H1 (cell line): ENCODE measurements around the gene CHMP5. TPM values are rescaled to one million over a fixed set of nuclear protein-coding genes. Genes with fewer than 3 reads are reported as not detected.

Experiments used
- CTCF ChIA-PET: fragments of 300-600 bp; sonication (Branson Sonifier 250); formaldehyde crosslinking; loops from one replicate; lab custom pipeline; 2021; ENCODE audit not compliant: partially characterized antibody; lab: Charles Lee
- POLR2A ChIA-PET: fragments of 300-600 bp; sonication (Branson Sonifier 250); formaldehyde crosslinking; loops from one replicate; lab custom pipeline; 2021; ENCODE audit warnings: inconsistent platforms; ENCODE audit not compliant: partially characterized antibody; lab: Charles Lee
- DNase-seq, 2 experiments: peaks; one replicate each; pipeline versions ENCODE4 v3.0.0 to v3.0.0-alpha.2; 2010 to 2022; ENCODE audit warnings: low spot score in 2 of 2, low read depth in 1 of 2, mixed read lengths in 1 of 2
- FAIRE-seq: peaks from 2 replicates; lab custom pipeline; 2011; peaks lifted over from hg19 to GRCh38; lab: Jason Lieb, UNC
- H2AFZ ChIP-seq: 2 replicates; pipeline ENCODE4 v1.8.1; 2012; ENCODE audit warnings: low read length, inconsistent platforms
- H2AK5ac ChIP-seq: 2 replicates; pipeline ENCODE4 v1.6.1; 2013; ENCODE audit warnings: low read depth, low read length
- H2BK120ac ChIP-seq: replicated peaks from 2 replicates; pipeline ENCODE3; 2013; ENCODE audit warnings: low read depth, low read length, inconsistent platforms
- H2BK12ac ChIP-seq: 2 replicates; pipeline ENCODE4 v1.6.1; 2013; ENCODE audit warnings: low read depth, low read length
- H2BK15ac ChIP-seq: 2 replicates; pipeline ENCODE4 v1.6.1; 2013; ENCODE audit warnings: low read length
- H2BK20ac ChIP-seq: 2 replicates; pipeline ENCODE4 v1.6.1; 2013; ENCODE audit warnings: low read length
- H2BK5ac ChIP-seq: 2 replicates; pipeline ENCODE4 v1.6.1; 2013; ENCODE audit warnings: low read depth, low read length
- H3K14ac ChIP-seq: 2 replicates; pipeline ENCODE4 v1.6.1; 2013; ENCODE audit warnings: inconsistent platforms; ENCODE audit not compliant: insufficient read length
- H3K18ac ChIP-seq: 2 replicates; pipeline ENCODE4 v1.6.1; 2013; ENCODE audit warnings: low read length; ENCODE audit errors: extremely low read depth
- H3K23ac ChIP-seq: 2 replicates; pipeline ENCODE4 v1.6.1; 2013; ENCODE audit warnings: inconsistent platforms; ENCODE audit not compliant: insufficient read length
- H3K23me2 ChIP-seq: 2 replicates; pipeline ENCODE4 v1.6.1; 2013; ENCODE audit warnings: low read depth, low read length
- H3K27ac ChIP-seq: 2 replicates; pipeline ENCODE4 v1.6.1; 2011; ENCODE audit warnings: low read depth, low read length, inconsistent platforms
- H3K27me3 ChIP-seq, 4 experiments: replicated peaks in 1 of 4; 1 replicate in 1 of 4; 2 replicates in 3 of 4; pipeline versions ENCODE4 v1.6.1 to v1.8.1; 2011 to 2013; ENCODE audit warnings: low read length in 3 of 4, mild to moderate bottlenecking in 3 of 4, inconsistent platforms in 2 of 4, mixed read lengths in 2 of 4, moderate library complexity in 1 of 4; ENCODE audit not compliant: control insufficient read depth in 3 of 4, insufficient read depth in 3 of 4; ENCODE audit errors: extremely low read depth in 1 of 4
- H3K36me3 ChIP-seq, 4 experiments: 2 replicates each; pipeline versions ENCODE4 v1.6.1 to v1.8.1; 2011 to 2013; ENCODE audit warnings: mild to moderate bottlenecking in 4 of 4, low read length in 3 of 4, moderate library complexity in 2 of 4, control low read depth in 1 of 4, inconsistent platforms in 1 of 4; ENCODE audit not compliant: insufficient read depth in 4 of 4, control insufficient read depth in 2 of 4
- H3K4ac ChIP-seq: replicated peaks from 2 replicates; pipeline ENCODE3; 2013; ENCODE audit warnings: low read length, low read depth, mixed read lengths, inconsistent platforms; ENCODE audit not compliant: insufficient read length
- H3K4me1 ChIP-seq, 4 experiments: replicated peaks in 1 of 4; 1 replicate in 1 of 4; 2 replicates in 3 of 4; pipeline versions ENCODE4 v1.6.1 to v1.8.1; 2011 to 2013; ENCODE audit warnings: low read length in 3 of 4, inconsistent platforms in 2 of 4, mixed read lengths in 1 of 4; ENCODE audit not compliant: insufficient read depth in 4 of 4, control insufficient read depth in 3 of 4
- H3K4me2 ChIP-seq, 2 experiments: 2 replicates each; pipeline versions ENCODE4 v1.6.1 to v1.8.1; 2011 to 2013; ENCODE audit warnings: low read depth in 2 of 2, low read length in 2 of 2, control low read depth in 1 of 2, inconsistent platforms in 1 of 2, mild to moderate bottlenecking in 1 of 2; ENCODE audit not compliant: insufficient read depth in 1 of 2
- H3K4me3 ChIP-seq, 4 experiments: fragments of 200-600, 300-600 bp in 1 of 4; sonication (generic), shearing (Covaris generic), sonication (Bioruptor Twin) in 1 of 4; 2 replicates each; pipeline versions ENCODE4 v1.5.1 to v1.8.1; 2011 to 2016; ENCODE audit warnings: low read length in 4 of 4, low read depth in 3 of 4, control low read depth in 2 of 4, inconsistent platforms in 2 of 4, mild to moderate bottlenecking in 2 of 4, mixed read lengths in 1 of 4, moderate library complexity in 1 of 4; ENCODE audit not compliant: insufficient read depth in 2 of 4; ENCODE audit errors: extremely low read depth in 1 of 4
- H3K56ac ChIP-seq: replicated peaks from 2 replicates; pipeline ENCODE3; 2013; ENCODE audit warnings: low read depth, mild to moderate bottlenecking, mixed read lengths, low read length, inconsistent platforms; ENCODE audit not compliant: insufficient read length
- H3K79me1 ChIP-seq: 2 replicates; pipeline ENCODE4 v1.6.1; 2013; ENCODE audit warnings: low read depth, low read length, control low read depth
- H3K79me2 ChIP-seq, 2 experiments: 2 replicates each; pipeline versions ENCODE4 v1.6.1 to v1.8.1; 2012 to 2013; ENCODE audit warnings: low read length in 2 of 2, mild to moderate bottlenecking in 2 of 2, inconsistent platforms in 1 of 2; ENCODE audit not compliant: insufficient read depth in 2 of 2, control insufficient read depth in 1 of 2
- H3K9ac ChIP-seq, 4 experiments: replicated peaks in 1 of 4; 1 replicate in 1 of 4; 2 replicates in 3 of 4; pipeline versions ENCODE4 v1.6.1 to v1.8.1; 2011 to 2013; ENCODE audit warnings: low read depth in 3 of 4, low read length in 3 of 4, control low read depth in 2 of 4, mild to moderate bottlenecking in 2 of 4, moderate library complexity in 2 of 4, inconsistent platforms in 1 of 4; ENCODE audit errors: extremely low read depth in 1 of 4
- H3K9me3 ChIP-seq, 2 experiments: 2 replicates each; pipeline versions ENCODE4 v1.6.1 to v1.8.1; 2012 to 2013; ENCODE audit warnings: mild to moderate bottlenecking in 2 of 2, moderate library complexity in 2 of 2, control low read depth in 1 of 2, inconsistent platforms in 1 of 2, low read depth in 1 of 2, low read length in 1 of 2, mixed read lengths in 1 of 2; ENCODE audit not compliant: insufficient read depth in 2 of 2
- H4K20me1 ChIP-seq, 2 experiments: replicated peaks in 1 of 2; 2 replicates each; pipeline versions ENCODE3 to v1.8.1; 2011 to 2013; ENCODE audit warnings: inconsistent platforms in 2 of 2, low read length in 2 of 2, mild to moderate bottlenecking in 1 of 2; ENCODE audit not compliant: insufficient read depth in 2 of 2, control insufficient read depth in 1 of 2
- H4K5ac ChIP-seq: 2 replicates; pipeline ENCODE4 v1.6.1; 2013; ENCODE audit warnings: low read length, low read depth, mixed read lengths, inconsistent platforms; ENCODE audit not compliant: insufficient read length
- H4K8ac ChIP-seq: 2 replicates; pipeline ENCODE4 v1.8.0; 2013; ENCODE audit warnings: mild to moderate bottlenecking, moderate library complexity, low read length, inconsistent platforms; ENCODE audit not compliant: insufficient read depth; ENCODE audit errors: extremely low read depth
- H4K91ac ChIP-seq: replicated peaks from 2 replicates; pipeline ENCODE3; 2013; ENCODE audit warnings: low read length, mixed read lengths, inconsistent platforms; ENCODE audit not compliant: insufficient read length
- ASH2L ChIP-seq: fragments of 200-600, 300-600 bp; sonication (generic); IDR thresholded peaks from one replicate; pipeline ENCODE4 v1.7.1; 2017; ENCODE audit warnings: low read length
- HDAC2 ChIP-seq, 2 experiments: fragments of 300-600 bp in 1 of 2; sonication (generic) in 1 of 2; IDR thresholded peaks; 2 replicates each; pipeline ENCODE4 v1.6.1; 2011 to 2012; ENCODE audit warnings: low read depth in 2 of 2, low read length in 2 of 2, mild to moderate bottlenecking in 2 of 2, moderate library complexity in 2 of 2, borderline replicate concordance in 1 of 2, inconsistent platforms in 1 of 2
- NRF1 ChIP-seq: IDR thresholded peaks from 2 replicates; pipeline ENCODE4 v1.6.1; 2011; ENCODE audit warnings: mild to moderate bottlenecking, low read depth, low read length, improper control_type of control experiment
- POU5F1 ChIP-seq: IDR thresholded peaks from 2 replicates; pipeline ENCODE4 v1.6.1; 2011; ENCODE audit warnings: low read depth, mild to moderate bottlenecking, low read length, moderate library complexity
- SIRT6 ChIP-seq: IDR thresholded peaks from one replicate; pipeline ENCODE4 v1.7.1; 2012; ENCODE audit warnings: low read length, inconsistent platforms
- SP2 ChIP-seq: IDR thresholded peaks from 2 replicates; pipeline ENCODE4 v1.6.1; 2012; ENCODE audit warnings: mild to moderate bottlenecking, low read length, inconsistent platforms
- TAF7 ChIP-seq: optimal IDR thresholded peaks from 2 replicates; pipeline ENCODE3; 2011; ENCODE audit warnings: low read depth, mild to moderate bottlenecking, inconsistent platforms, low read length, moderate library complexity, borderline replicate concordance
- TBP ChIP-seq: IDR thresholded peaks from 2 replicates; pipeline ENCODE4 v1.6.1; 2011; ENCODE audit warnings: low read depth, low read length, improper control_type of control experiment
- WGBS, 2 experiments: shearing (Covaris generic) in 1 of 2; methylation state at CpG; one replicate each; pipeline versions ENCODE4 v1.1.6 to v1.1.7; 2013 to 2015; ENCODE audit warnings: low lambda C conversion rate in 2 of 2, mixed read lengths in 2 of 2, inconsistent platforms in 1 of 2, low coverage in 1 of 2, missing lambda C conversion rate in 1 of 2; ENCODE audit not compliant: insufficient replicate concordance in 2 of 2, insufficient coverage in 1 of 2, insufficient read length in 1 of 2; ENCODE audit errors: extremely low coverage in 1 of 2, missing lambda C conversion rate in 1 of 2; 5-methylcytosine and 5-hydroxymethylcytosine counted together
- polyA plus RNA-seq, 7 experiments: library from polyadenylated mRNA; depleted of rRNA in 3 of 7; stranded (reverse) in 5 of 7; unstranded in 2 of 7; fragments of >200 nt in 5 of 7; fragments of 200-250 nt in 2 of 7; gene quantifications; 1 replicate in 5 of 7; 2 replicates in 1 of 7; 4 replicates in 1 of 7; pipeline versions ENCODE4 v1.2.1 to v1.2.3, GENCODE V29; 2011 to 2013; ENCODE audit warnings: missing spikeins in 2 of 7, mixed read lengths in 2 of 7
- total RNA-seq: library from RNA; stranded (reverse); fragmentation: NEBNext Ultra II Directional; extraction: Animal tissue kit (Norgen Biotek cat#: 25700); gene quantifications from 2 replicates; pipeline ENCODE4 v1.2.1, GENCODE V29; 2021

CHMP5 gene
- total and polyA plus RNA-seq, 2 of the 8 experiments (the other 6 are each of a cell fraction or from before 2014, with no cell fraction given): 25.0 to 47.3 TPM

DNA sequence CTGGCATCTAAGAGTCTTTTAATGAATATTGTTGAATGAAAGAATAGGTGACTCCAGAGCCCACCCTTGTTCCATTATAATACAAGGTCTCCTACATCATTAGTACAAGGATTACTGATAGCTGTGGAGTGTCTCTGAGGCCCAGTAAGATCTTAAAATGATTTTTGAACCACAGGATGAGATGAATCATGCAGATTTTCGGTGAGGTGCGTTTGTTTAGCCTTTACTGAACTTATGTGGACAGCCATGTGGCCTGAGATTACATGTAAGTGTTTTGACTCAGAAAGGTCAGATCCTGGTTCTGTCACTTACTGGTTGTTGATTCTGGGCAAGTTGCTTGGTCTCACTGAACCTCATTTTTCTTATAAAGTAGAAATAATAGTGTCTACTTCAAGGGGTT is 47.1 kb downstream of the CHMP5 start:
- ChIA-PET CTCF (interaction anchor here (0.6 to 1.2 kb wide), 3 partner anchors 26 to 148 kb away, joined by 3 to 4 read pairs (median 3); no protein-coding TSS in a partner anchor), POLR2A (interaction anchor here (0.6 to 1.5 kb wide), 2 partner anchors 15 to 16 kb away, joined by 3 read pairs; no protein-coding TSS in a partner anchor)
- Histone ChIP-seq H3K4me2 (no peak overlapping the region), H4K8ac (no peak overlapping the region), H2BK15ac (no peak overlapping the region), H4K91ac (no peak overlapping the region), H3K23me2 (no peaks in the 10 kb centered on the region), H2BK5ac (no peak overlapping the region), H3K9ac (no peak overlapping the region), H2BK120ac (no peak overlapping the region), H4K5ac (no peak overlapping the region), H3K36me3 (peaks cover 20 to 66% (median 40%) of the 10 kb centered on the region in 4 experiments), H3K27ac (no peak overlapping the region), H2BK20ac (no peak overlapping the region), H3K4me3 (no peak overlapping the region), H3K23ac (no peak overlapping the region), H3K14ac (no peak overlapping the region), H3K79me1 (no peaks in the 10 kb centered on the region), H3K18ac (no peak overlapping the region), H3K4me1 (no peaks in the 10 kb centered on the region), H2BK12ac (no peak overlapping the region), H3K56ac (no peak overlapping the region), H3K27me3 (no peaks in the 10 kb centered on the region), H3K9me3 (no peaks in the 10 kb centered on the region), H2AK5ac (no peak overlapping the region), H3K79me2 (no peaks in the 10 kb centered on the region), H4K20me1 (peaks cover 0 to 4% of the 10 kb centered on the region in 2 experiments), H3K4ac (no peak overlapping the region), H2AFZ (no peak overlapping the region)
- WGBS, 2 experiments: 91% methylated on average over 2 of the region's 2 CpGs; no CpG with 5 or more reads in 1 of the 2 experiments
- FAIRE-seq (no peak), DNase-seq (no peak)
- TF ChIP-seq SIRT6 (no peak), NRF1 (no peak), SP2 (no peak), POU5F1 (no peak), TBP (no peak), ASH2L (no peak), HDAC2 (IDR thresholded peaks at IDR 0.05; ENCODE audit: borderline replicate concordance in 1 of 2, low read depth in 2 of 2, low read length in 2 of 2) (no peak), TAF7 (no peak)
